IPS-NIHi7 (cell line): Measurements from ENCODE around the gene HSPA12B.
"Not testable (repeated sequence)": the region's sequence is repeated elsewhere in the genome, so short reads cannot be mapped to it uniquely, and the experiment has no call there.

Source experiments
- DNase-seq: peaks from one replicate; pipeline ENCODE4 v3.0.0; 2012; ENCODE audit warnings: mixed read lengths; ENCODE audit errors: extremely low spot score

HSPA12B gene

GRCh38 chr20:3787324-3788014, 55.0 kb downstream of the HSPA12B start:
- DNase-seq = no peak

DNA sequence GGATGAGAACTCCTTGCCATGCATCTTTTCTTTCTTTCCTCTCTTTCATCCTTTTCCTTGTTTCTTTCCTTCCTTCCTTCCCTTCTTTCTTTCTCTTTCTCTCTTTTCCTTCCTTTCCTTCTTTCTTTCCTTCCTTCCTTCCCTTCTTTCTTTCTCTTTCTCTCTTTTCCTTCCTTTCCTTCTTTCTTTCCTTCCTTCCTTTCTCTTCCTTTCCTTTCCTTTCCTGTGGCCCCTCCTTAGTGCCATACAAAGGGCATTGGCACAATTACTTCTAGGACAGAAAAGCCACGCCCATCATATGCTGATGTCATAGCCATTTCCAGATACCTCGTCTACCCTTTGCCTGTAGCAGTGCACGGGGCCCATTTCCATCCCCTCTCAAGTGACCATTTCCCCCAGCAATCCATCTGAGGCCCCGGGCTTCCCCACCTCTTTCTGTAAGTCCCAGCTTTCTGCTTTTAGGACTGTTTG, 56.2 kb downstream of the HSPA12B start:
- DNase-seq = no peak

DNA sequence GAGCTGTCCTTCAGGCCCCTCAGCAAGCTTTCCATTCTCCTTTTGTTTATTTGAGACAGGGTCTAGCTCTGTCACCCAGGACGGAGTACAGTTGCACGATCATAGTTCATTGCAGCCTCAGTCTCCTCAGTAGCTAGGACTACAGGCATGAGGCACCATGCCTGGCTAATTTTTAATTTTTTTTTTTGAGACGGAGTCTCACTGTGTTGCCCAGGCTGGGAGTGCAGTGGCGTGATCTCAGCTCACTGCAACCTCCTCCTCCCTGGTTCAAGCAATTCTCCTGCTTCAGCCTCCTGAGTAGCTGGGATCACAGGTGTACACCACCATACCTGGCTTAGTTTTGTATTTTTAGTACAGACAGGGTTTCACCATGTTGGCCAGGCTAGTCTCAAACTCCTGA, 56.7 kb downstream of the HSPA12B start:
- DNase-seq = not testable (repeated sequence)

DNA sequence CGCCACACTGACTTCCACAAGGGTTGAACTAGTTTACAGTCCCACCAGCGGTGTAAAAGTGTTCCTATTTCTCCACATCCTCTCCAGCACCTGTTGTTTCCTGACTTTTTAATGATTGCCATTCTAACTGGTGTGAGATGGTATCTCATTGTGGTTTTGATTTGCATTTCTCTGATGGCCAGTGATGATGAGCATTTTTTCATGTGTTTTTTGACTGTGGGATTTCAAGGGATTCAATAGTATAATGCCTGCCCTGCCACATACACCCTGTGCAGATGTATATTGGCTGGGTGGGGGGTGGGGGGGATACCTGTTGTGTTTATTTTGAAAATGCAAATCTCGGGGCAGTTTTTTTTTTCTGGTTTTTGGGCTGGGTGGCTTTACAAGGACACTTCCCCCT, 61.7 kb downstream of the HSPA12B start:
- DNase-seq = not testable (repeated sequence)

GRCh38 chr20:3794701-3795420, 62.4 kb downstream of the HSPA12B start:
- no peak for DNase-seq

- DNase-seq = peak; percentile 86
Measured at GRCh38 chr20:3795511-3796468, 63.3 kb downstream of the HSPA12B start, which contains the start of gene CDC25B. CDC25B (plus strand) TSS chr20:3796310; CDS start chr20:3796532, 222 bp downstream.

- DNase-seq = no peak
Measured at GRCh38 chr20:3796477-3797225, 64.2 kb downstream of the HSPA12B start.

- DNase-seq = no peak
Measured at GRCh38 chr20:3797226-3797545, 64.7 kb downstream of the HSPA12B start.

DNA sequence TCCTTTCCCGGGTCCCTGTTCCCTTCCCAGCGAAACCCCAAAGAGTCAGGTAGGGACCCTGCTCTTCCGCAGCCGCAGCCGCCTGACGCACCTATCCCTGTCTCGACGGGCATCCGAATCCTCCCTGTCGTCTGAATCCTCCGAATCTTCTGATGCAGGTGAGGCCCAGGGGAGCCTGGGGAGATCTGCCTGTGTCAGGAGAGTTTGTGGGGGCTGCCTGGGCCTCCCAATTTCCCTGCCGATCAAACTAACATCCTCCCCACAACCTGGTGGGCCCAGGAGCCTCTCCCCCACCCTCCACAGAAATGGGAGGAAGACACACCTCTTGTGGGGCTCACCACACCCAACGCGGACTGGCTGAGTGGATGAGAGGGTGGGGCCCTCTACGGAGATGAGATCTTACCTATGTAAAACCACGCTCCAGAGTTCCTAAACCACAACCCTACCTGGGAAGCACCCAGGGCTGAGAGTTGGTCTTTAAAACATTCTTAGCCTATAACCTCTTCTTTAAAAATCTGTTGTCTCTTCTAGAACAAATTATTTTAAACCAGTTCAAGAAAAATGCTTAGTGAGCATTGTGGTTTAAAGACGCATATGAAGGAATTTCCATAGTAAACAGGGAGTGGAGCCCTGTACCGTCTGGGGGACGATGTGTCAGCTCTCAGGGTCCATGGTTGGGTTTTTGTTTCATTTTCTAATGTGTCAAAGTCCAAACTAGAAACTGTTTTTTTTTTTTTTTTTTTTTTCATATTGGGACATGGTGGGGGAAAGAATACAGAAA, 65.3 kb downstream of the HSPA12B start:
- DNase-seq = no peak

DNA sequence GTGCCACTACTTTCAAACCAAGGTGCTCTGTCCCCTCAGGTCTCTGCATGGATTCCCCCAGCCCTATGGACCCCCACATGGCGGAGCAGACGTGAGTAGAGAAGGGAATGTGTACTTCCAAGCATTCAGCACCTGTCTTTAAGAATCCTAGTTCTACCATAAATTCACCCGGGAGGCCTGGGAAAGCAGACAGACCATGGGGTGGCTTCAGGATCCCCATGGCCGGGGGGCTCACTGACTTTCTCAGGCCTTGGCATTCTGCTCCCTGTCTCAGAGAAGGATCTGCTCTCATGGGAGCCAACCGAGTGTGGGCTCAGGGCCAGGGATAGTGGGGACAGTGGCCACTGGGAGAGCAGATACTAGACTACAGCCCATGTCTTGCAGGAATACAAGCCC, 65.9 kb downstream of the HSPA12B start:
- DNase-seq = no peak

DNA sequence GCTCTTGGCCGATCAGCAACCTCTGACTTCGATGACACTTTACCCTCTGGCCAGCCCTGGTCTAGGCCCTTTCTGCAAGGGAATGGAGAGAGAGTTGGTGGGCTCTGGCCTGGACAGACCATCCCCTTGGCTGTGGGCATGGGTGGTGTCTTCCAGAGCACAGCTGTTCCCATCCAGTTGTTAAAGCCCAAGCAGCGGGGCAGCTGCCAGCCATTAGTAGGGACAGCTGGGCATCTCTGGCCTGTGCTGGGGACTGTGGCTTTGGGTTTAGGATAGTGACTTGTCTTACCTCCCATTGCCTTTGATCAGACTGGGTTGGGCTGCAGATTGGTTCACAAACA, 66.4 kb downstream of the HSPA12B start:
- DNase-seq = no peak

GRCh38 chr20:3800256-3800877, 67.9 kb downstream of the HSPA12B start:
- peak; percentile 62 for DNase-seq

DNA sequence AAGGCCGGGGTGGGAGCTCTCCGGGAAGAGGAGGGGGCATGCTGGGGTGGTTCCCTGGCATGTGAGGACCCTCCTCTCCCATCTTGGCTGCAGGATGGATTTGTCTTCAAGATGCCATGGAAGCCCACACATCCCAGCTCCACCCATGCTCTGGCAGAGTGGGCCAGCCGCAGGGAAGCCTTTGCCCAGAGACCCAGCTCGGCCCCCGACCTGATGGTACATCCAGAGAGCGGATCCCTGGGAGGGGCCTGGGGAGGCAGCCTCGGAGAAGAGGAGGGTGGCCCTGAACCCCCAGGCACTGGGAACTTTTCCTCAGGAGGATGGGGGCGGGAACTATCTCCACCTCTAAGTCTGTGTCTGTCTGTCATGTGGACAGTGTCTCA, 68.4 kb downstream of the HSPA12B start:
- no peak for DNase-seq

DNA sequence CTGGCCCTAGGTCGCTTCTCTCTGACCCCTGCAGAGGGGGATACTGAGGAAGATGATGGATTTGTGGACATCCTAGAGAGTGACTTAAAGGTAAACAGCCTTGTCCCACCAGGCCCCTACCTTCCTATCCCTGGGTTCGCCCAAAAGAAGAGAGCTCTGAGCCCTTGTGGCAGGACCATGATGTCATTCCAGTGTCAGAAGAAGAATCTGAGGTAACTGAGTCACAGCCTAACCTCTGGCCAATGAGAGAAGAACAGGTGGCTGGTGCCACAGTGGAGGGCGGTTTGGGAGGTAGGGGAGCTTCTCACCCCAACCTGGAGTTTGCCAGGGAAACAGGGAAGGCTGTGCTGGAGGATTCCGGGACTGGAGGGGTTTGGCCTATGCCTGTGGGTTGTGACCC, 68.8 kb downstream of the HSPA12B start:
- no peak for DNase-seq

GRCh38 chr20:3801846-3802245, 69.4 kb downstream of the HSPA12B start:
- no peak for DNase-seq
